ENCODE measurements around the gene A1CF. TPM values are rescaled to one million over a fixed set of nuclear protein-coding genes. Genes with fewer than 3 reads are reported as not detected.

The A1CF gene
- total RNA-seq, 1 donor from 2014 or later, result not detected

DNA sequence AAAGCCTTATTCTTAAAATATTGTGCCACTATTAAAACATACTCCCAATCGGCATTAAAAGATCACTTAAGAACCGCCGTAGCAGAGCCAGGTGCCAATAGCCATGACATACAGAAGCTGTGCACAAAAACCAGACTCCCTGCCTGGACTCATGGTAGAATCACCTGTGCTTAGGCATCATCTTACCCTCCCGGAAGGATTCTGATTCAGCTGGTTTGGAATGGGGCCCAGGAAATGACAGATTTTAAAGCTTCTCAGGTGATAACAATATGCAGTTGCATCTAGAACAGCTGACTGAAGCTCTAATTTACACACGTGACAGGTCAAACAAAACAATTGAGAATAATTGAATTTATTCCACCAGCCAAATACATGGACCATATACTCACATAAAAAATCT, 10.7 kb downstream of the A1CF start:
- DNase-seq (ENCODE audit: low spot score), result no peak
- no peak for ATAC-seq
- intact Hi-C loops (cut with DNase I), result no loop called here

DNA sequence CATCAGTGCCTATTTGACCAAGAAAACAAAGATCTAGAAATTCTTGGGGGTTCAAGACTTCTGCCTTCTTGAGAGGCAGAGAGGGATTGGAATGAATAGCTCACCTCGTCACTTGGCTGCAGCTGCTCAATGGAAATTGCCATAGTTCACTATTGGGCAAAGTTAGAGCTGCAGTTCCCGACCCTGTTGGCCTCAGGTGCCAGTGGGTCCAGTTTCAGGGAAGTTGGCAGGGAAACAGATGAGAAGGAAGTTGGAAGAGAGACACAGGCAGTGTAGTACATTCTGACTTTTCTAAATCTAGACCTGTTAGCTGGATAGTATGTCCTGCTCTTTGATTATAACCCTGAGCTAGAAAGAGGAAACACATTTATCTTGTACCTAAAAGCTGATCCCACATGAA, 19.1 kb downstream of the A1CF start:
- intact Hi-C loops (cut with DNase I), result no loop called here
- DNase-seq (ENCODE audit: low spot score) (no peak), ATAC-seq (no peak)

- no peak for DNase-seq (ENCODE audit: low spot score)
- intact Hi-C loops (cut with DNase I), result no loop called here
- ATAC-seq, result no peak
Observed at GRCh38 chr10:50862719-50863118, 22.7 kb downstream of the A1CF start.

DNA sequence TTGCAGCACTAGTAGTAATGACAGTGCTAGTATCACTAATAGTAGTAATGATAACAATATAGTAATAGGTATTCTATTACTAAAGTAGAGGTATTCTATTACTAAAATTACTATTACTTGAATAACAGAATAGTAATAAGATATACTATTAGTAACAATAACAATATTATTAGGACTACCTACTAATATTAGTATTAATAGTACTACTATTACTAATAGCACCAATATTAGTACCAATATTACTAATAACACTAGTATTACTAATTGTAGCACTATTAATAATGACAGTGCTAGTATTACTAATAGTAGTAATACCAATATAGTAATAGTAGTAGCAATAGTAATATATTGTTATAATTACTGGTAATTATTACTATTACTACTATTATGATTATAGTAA, 24.1 kb downstream of the A1CF start:
- ATAC-seq (no peak), DNase-seq (ENCODE audit: low spot score) (no peak)
- intact Hi-C loops (cut with DNase I), result no loop called here

DNA sequence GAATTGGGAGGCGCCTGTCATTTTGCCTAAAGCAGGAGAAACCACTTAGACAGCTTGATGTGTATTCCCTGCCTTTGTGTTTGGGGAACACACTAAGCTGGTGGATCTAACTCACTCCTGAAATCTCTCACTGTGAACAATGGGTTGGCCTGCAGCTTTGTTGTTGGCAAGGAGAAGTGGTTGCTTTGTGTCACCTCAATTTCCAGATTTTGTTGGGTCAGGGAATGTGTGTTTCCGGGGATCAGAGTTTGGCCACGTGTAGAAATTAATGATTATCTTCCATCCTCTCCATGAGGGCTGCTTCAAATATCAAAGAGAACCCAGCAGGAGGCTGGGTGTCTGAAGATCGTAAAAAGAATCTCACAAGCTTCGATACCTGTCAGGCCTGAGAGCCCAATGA, 27.8 kb downstream of the A1CF start:
- ATAC-seq, result no peak
- intact Hi-C loops (cut with DNase I), result no loop called here
- no peak for DNase-seq (ENCODE audit: low spot score)

GRCh38 chr10:50855461-50855860, 30.0 kb downstream of the A1CF start:
- DNase-seq (ENCODE audit: low spot score) (no peak), ATAC-seq (no peak)
- intact Hi-C loops (cut with DNase I), result no loop called here

DNA sequence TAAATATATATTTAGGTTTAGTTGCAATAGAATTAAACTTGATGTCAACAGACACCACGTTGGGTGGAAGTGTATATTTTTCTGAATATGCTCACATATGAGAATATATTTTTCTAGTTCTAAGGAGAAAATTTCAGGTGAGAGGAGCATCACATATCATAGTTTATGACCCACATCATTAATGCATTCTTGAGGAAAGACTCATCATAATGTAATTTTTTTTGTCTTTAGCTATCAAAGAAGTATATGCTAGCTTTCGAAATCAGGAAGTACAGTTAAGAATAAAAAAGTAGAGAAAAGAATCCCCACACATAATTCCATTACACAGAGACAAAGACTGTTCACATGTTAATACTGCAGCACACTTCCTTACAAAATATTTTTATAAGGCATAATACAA, 30.4 kb downstream of the A1CF start:
- no peak for ATAC-seq
- DNase-seq (ENCODE audit: low spot score), result no peak
- intact Hi-C loops (cut with DNase I), result no loop called here

GRCh38 chr10:50853557-50853956, 31.9 kb downstream of the A1CF start:
- DNase-seq (ENCODE audit: low spot score), result no peak
- intact Hi-C loops (cut with DNase I), result no loop called here

GRCh38 chr10:50851884-50852671, 33.3 kb downstream of the A1CF start:
- ATAC-seq (no peak), DNase-seq (ENCODE audit: low spot score) (no peak)
- intact Hi-C loops (cut with DNase I), result no loop called here

More at GRCh38 chr10:50853557-50853956, 31.9 kb downstream of the A1CF start:
- ATAC-seq, result no peak

DNA sequence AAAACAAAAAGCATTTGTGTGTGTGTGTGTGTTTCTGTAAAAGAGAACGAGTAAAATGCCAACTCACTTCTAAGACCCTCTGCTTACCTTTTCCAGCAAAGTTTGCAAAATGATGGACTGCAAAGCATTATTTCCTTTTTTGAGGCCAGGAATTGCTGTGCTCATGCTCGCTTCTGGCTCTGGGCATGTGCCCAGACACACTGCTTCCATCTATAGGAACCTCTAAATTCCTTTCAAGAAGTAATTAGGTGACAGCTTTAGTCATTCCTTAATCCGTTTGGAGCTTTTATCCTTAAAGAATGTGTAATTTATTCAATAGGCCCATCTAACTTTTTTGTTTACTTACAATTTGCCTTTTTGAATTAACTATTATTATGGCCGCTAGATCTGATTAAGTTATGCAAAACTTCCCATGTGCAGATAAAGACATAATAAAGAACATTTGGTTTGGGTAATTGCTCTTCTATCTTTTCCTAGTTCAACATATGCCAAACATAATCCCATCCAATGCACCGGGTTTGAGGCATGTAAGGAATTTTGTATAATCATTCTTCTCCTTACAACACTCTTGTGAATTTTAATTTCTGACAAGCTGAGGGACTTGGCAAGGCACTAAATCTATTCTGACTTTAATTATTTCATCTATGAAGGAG, 34.7 kb downstream of the A1CF start:
- no peak for ATAC-seq
- intact Hi-C loops (cut with DNase I), result no loop called here
- no peak for DNase-seq (ENCODE audit: low spot score)

- intact Hi-C loops (cut with DNase I), result no loop called here
- no peak for ATAC-seq
- DNase-seq (ENCODE audit: low spot score), result no peak
Observed at GRCh38 chr10:50846753-50847152, 38.7 kb downstream of the A1CF start.

GRCh38 chr10:50837095-50837494, 48.3 kb downstream of the A1CF start:
- ATAC-seq (no peak), DNase-seq (ENCODE audit: low spot score) (no peak)
- intact Hi-C loops (cut with DNase I), result no loop called here

GRCh38 chr10:50832171-50832751, 53.2 kb downstream of the A1CF start:
- intact Hi-C loops (cut with DNase I), result no loop called here
- no peak for ATAC-seq
- DNase-seq (ENCODE audit: low spot score), result no peak

- intact Hi-C loops (cut with DNase I), result no loop called here
- DNase-seq (ENCODE audit: low spot score) (no peak), ATAC-seq (no peak)
Observed at GRCh38 chr10:50830066-50830465, 55.4 kb downstream of the A1CF start.

DNA sequence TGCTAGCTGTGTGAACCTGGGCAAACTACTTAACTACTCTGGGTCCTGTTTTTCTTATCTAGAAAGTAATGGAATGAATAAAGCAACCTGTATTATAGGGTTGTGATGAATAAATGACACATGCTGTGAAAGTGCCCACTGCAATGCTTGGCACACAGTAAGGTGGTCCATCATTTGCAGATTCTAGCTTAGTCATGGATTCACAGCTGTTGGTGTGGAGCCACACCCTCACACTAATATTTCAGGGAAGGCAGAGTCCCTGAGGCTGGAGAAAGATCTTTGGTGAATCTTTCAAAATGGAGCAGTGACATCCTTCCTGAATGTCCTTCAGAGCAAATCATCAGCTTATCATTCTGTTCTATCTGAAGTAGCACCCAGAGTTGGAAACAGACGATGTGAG, 60.6 kb downstream of the A1CF start:
- intact Hi-C loops (cut with DNase I), result no loop called here
- ATAC-seq, result no peak
- no peak for DNase-seq (ENCODE audit: low spot score)

DNA sequence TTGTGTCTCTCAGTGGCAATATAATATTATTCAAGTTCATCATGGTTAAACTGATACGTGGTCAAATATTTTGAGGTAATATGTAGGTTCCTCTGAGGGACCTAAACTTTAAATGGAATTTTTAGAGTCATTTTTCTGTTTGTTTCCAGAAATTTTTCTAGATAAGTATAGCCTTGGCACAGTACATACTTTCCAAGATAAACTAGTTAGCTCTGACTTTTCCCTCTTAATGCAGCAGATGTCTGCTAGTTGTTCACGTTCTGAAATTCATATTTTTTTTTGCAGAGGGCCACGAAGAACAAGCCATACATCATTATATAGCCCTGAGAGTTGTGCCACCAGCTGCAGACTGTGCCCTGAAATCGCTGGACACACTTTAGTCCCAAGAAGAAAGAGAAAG, 61.6 kb downstream of the A1CF start:
- intact Hi-C loops (cut with DNase I), result no loop called here

GRCh38 chr10:50809596-50809995, 75.8 kb downstream of the A1CF start:
- DNase-seq (ENCODE audit: low spot score), result no peak
- no peak for ATAC-seq
- intact Hi-C loops (cut with DNase I), result no loop called here

More for the DNA sequence above, 61.6 kb downstream of the A1CF start:
- DNase-seq (ENCODE audit: low spot score), result no peak
- ATAC-seq, result no peak

DNA sequence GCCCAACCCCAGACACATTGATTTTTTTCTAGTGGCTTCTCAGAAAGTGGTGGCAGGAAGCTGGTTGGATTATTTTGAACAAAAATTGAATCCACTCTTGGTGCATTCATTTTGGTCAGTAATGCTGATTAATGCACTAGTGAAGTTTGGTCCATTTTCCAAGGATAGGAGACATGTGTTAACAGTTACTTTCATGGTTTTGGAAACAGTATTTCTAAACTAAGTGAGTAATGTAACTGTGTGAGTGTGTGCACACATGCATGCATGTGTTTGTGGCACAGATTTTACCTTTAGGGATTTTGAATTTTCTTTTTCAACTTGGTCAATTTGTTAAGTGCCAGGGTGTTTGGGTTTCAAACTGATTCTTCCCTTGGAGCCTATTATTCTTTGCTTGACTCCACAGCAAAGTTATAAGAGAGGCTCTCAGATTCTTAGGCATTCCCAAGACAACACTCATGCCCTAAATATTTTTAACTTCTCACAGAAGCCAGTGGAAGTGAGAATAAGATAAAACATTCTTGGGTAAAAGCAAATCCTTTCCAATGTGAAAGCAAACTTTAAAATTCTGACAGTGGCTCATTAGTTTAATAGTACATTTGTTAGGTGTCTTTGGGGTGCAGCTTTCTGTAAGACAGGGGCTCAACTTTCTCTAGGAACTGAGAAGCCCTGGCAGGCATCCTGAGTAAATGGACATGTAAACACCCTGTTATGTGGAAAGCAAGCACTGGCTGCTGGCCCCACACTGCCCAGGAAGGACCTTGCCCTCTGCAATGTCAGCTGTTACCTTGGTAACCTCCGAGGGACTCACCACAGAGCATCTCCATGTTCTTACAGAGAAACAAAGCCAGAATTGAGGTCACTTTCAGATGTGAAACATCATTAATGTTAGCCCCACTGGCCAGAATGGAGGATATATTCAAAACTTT, 77.3 kb downstream of the A1CF start:
- intact Hi-C loops (cut with DNase I), result no loop called here
- DNase-seq (ENCODE audit: low spot score) (no peak), ATAC-seq (no peak)

DNA sequence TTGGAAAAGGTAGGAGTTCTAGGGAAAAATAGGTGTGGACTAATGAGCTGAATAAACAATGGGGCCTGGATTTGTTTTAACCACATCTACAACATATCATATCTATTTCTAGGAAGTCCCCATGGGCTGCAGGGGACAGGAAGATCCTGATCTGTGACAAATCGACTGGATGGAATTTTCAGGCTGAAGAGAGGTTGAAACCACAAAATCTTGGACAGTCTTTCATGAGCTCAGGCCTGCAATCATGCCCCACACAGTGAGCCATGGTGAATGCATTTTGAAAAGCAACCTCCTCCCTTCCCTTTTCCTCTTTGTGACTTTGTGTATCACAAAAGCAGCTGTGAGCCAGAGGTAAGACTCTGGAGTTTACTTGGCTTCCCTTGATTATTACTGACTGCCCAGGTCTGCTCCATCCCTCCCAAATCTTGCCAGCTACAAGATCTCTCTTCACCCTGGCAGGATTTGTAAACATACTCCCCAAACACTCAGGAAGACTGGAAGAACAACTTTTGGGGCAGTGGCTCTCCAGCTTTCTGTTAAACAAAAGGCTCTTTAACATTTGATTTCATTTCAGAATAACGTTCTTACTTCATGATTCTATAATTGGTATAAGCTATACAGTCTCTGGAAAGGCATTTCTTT, 79.3 kb downstream of the A1CF start:
- no peak for ATAC-seq
- intact Hi-C loops (cut with DNase I), result no loop called here
- no peak for DNase-seq (ENCODE audit: low spot score)
